Adrenal gland (tissue), 12 donors: ENCODE measurements around the gene RGS12. TPM values are rescaled to one million over a fixed set of nuclear protein-coding genes. Genes with fewer than 3 reads are reported as not detected.
A peak's percentile ranks its signal among the peaks of the same experiment; 100 is the strongest.

Experiments used
- DNase-seq, 7 donors: peaks; one replicate each; pipeline ENCODE4 v3.0.0-alpha.2; 2019 to 2020
- H3K27ac ChIP-seq, 5 donors: fragments of 200-600 bp; sonication (generic) in 4 of 5; 1 replicate in 3 of 5; 2 replicates in 2 of 5; pipeline versions ENCODE4 v1.5.1 to v1.8.0; 2016 to 2020; ENCODE audit warnings: mild to moderate bottlenecking in 1 of 5
- H3K27me3 ChIP-seq: fragments of 200-600 bp; 2 replicates; pipeline ENCODE4 v1.8.0; 2021
- H3K36me3 ChIP-seq, 2 donors: fragments of 200-600 bp; replicated peaks in 1 of 2; 1 replicate in 1 of 2; 2 replicates in 1 of 2; pipeline versions ENCODE4 v1.5.1 to v1.8.0; 2018 to 2022
- H3K4me1 ChIP-seq, 2 donors: fragments of 200-600 bp; replicated peaks in 1 of 2; 1 replicate in 1 of 2; 2 replicates in 1 of 2; pipeline versions ENCODE4 v1.5.1 to v1.8.0; 2018 to 2021
- H3K4me3 ChIP-seq, 4 donors: fragments of 200-600 bp; sonication (generic) in 3 of 4; one replicate each; pipeline ENCODE4 v1.5.1; 2016 to 2018
- H3K9me3 ChIP-seq, 3 donors: fragments of 200-600 bp; sonication (generic) in 1 of 3; replicated peaks in 1 of 3; 1 replicate in 2 of 3; 2 replicates in 1 of 3; pipeline versions ENCODE4 v1.5.1 to v1.8.0; 2016 to 2021
- CTCF ChIP-seq, 6 experiments: fragments of 450-650 bp in 4 of 6; fragments of 200-600 bp in 2 of 6; sonication (generic) in 1 of 6; IDR thresholded peaks; 1 replicate in 5 of 6; 2 replicates in 1 of 6; pipeline versions ENCODE4 v1.5.1 to v1.8.0; 2016 to 2021; ENCODE audit warnings: antibody characterized with exemption in 6 of 6, mild to moderate bottlenecking in 2 of 6, moderate library complexity in 1 of 6
- POLR2A ChIP-seq, 2 donors: fragments of 450-650 bp; IDR thresholded peaks; one replicate each; pipeline ENCODE4 v1.6.1; 2017; ENCODE audit warnings: antibody characterized with exemption in 2 of 2, mild to moderate bottlenecking in 2 of 2, moderate library complexity in 1 of 2
- WGBS, 4 donors: extraction: QIAGEN DNeasy Blood & Tissue Kit in 2 of 4; methylation state at CpG; one replicate each; pipeline versions ENCODE4 v1.1.5 to v1.1.7; 2013 to 2017; 5-methylcytosine and 5-hydroxymethylcytosine counted together
- intact Hi-C, 2 donors: fragments of 100-400 bp; cut with DNase I; formaldehyde crosslinking; loops; one replicate each; pipeline versions ENCODE4 v1.14.1 to v1.15.0; 2022 to 2023
- polyA plus RNA-seq, 3 donors: library from polyadenylated mRNA; stranded (reverse); fragments of 200-250 nt in 2 of 3; fragments of 350-450 nt in 1 of 3; fragmentation: Illumina TruSeq in 1 of 3; extraction: RNeasy Lipid Tissue Mini Kit (QIAGEN cat#74804) in 1 of 3; gene quantifications; one replicate each; pipeline ENCODE4 v1.2.3, GENCODE V29; 2013 to 2014
- total RNA-seq, 9 donors: library from RNA; depleted of rRNA in 4 of 9; stranded (reverse); fragments of >200 nt in 4 of 9; fragments of 120-200 nt in 1 of 9; fragmentation: NEBNext Ultra II Directional in 1 of 9; extraction: Animal tissue kit (Norgen Biotek cat#: 25700) in 1 of 9; gene quantifications; one replicate each; pipeline versions ENCODE4 v1.1.0 to v1.2.4, GENCODE V29; 2013 to 2023
- donor health status: healthy with polysubstance abuse.
- donor health status: Bipolar disorder and iron deficiency.
- donor health status: DM: yes; HTN: yes; CAD: no.
- donor health status: DM: no; HTN: no; CAD: no.
- donor health status: DM: no; HTN: no; CAD: no.
- donor health status: DM: yes; HTN: yes; CAD: no.

The RGS12 gene
- total and polyA plus RNA-seq, 12 donors: 8.2 to 73.9 (median 21.9) TPM

DNA sequence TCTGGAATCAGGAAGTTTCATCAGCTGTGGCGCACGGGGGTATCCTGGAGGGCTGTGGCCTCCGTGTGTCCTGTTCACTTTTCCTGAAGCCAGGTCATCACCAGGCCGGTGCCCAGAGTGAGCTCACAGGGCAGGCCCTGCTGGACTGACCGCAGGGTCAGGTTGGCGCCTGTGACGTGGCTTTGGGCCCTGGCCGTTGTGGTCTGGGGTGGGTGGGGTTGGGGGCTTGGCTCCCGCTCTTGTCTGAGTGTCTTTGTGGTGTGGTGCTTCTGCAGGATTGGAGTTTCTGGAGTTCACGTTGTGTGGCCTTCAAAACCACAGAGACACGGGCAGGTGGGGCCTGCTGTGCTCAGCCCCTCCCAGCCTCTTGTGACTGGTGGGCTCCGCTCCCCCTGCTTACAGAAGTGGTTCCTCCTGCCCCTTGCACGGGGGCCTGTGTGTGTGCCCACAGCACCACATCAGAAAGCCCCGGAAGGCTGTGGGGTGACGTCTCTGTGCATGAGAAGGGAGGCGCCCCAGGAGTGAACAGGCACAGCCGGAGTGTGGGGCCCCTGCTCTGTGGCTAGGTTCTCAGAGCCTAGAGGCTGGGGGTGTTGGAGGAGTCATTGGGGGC lies 9.5 kb downstream of the RGS12 start:
- TF ChIP-seq POLR2A (IDR thresholded peaks at IDR 0.05): no peak
- TF ChIP-seq CTCF (IDR thresholded peaks at IDR 0.05): no peak
- peak overlapping the region in 2 of 5 donors; percentile 45 to 68 for H3K27ac ChIP-seq
- 51 to 67% (median 59%) methylated on average over 5 to 17 of the region's 17 CpGs for WGBS, 4 donors
- H3K4me1 ChIP-seq: peaks cover 26 to 37% of the 10 kb centered on the region in 2 donors
- DNase-seq: peak in 6 of 7 donors; percentile 40 to 65 (median 58)
- no peaks in the 10 kb centered on the region for H3K9me3 ChIP-seq
- H3K4me3 ChIP-seq: no peak overlapping the region
- no peaks in the 10 kb centered on the region for H3K27me3 ChIP-seq
- intact Hi-C loops: no loop called here
- no peaks in the 10 kb centered on the region for H3K36me3 ChIP-seq

- peaks cover 26 to 37% of the 10 kb centered on the region in 2 donors for H3K4me1 ChIP-seq
- 74 to 82% (median 79%) methylated on average over 14 to 16 of the region's 16 CpGs for WGBS, 4 donors
These were observed 10.2 kb downstream of the RGS12 start for GRCh38 chr4:3302786-3303564.

GRCh38 chr4:3303565-3303824 lies 10.7 kb downstream of the RGS12 start:
- no peak overlapping the region for H3K4me3 ChIP-seq
- intact Hi-C loops: no loop called here
- no peaks in the 10 kb centered on the region for H3K9me3 ChIP-seq
- H3K36me3 ChIP-seq: no peaks in the 10 kb centered on the region
- WGBS, 4 donors: 87 to 91% (median 89%) methylated on average over 2 of the region's 2 CpGs
- no peaks in the 10 kb centered on the region for H3K27me3 ChIP-seq
- TF ChIP-seq CTCF (IDR thresholded peaks at IDR 0.05) (no peak), POLR2A (IDR thresholded peaks at IDR 0.05) (no peak)
- no peak overlapping the region for H3K27ac ChIP-seq
- peak in 1 of 7 donors; percentile 41 for DNase-seq
- H3K4me1 ChIP-seq: peaks cover 26 to 37% of the 10 kb centered on the region in 2 donors

More at GRCh38 chr4:3302786-3303564, 10.2 kb downstream of the RGS12 start:
- Histone ChIP-seq H3K27ac (peak overlapping the region in 2 of 5 donors; percentile 45 to 68), H3K27me3 (no peaks in the 10 kb centered on the region), H3K36me3 (no peaks in the 10 kb centered on the region), H3K9me3 (no peaks in the 10 kb centered on the region), H3K4me3 (no peak overlapping the region)
- peak in 5 of 7 donors; percentile 9 to 31 (median 16) for DNase-seq
- intact Hi-C loops: no loop called here
- TF ChIP-seq POLR2A (IDR thresholded peaks at IDR 0.05): no peak
- TF ChIP-seq CTCF (IDR thresholded peaks at IDR 0.05): no peak

- H3K36me3 ChIP-seq: no peaks in the 10 kb centered on the region
- no peaks in the 10 kb centered on the region for H3K27me3 ChIP-seq
- intact Hi-C loops: no loop called here
- no peaks in the 10 kb centered on the region for H3K9me3 ChIP-seq
- H3K4me3 ChIP-seq: no peak overlapping the region
- WGBS, 4 donors: 79 to 87% (median 84%) methylated on average over 15 of the region's 15 CpGs
- H3K4me1 ChIP-seq: peaks cover 26 to 37% of the 10 kb centered on the region in 2 donors
- DNase-seq: peak in 4 of 7 donors; percentile 6 to 25 (median 16)
- TF ChIP-seq CTCF (IDR thresholded peaks at IDR 0.05) (no peak), POLR2A (IDR thresholded peaks at IDR 0.05) (no peak)
- peak overlapping the region in 2 of 5 donors; percentile 84 to 86 for H3K27ac ChIP-seq
These were observed 11.3 kb downstream of the RGS12 start for GRCh38 chr4:3303923-3304710.
